IMR-90 (cell line): ENCODE results near the gene MTPN. TPM values are rescaled to one million over a fixed set of nuclear protein-coding genes. Genes with fewer than 3 reads are reported as not detected.

Experiments used
- ATAC-seq: fragments of 200-7000 bp; cut with Tn5 transposase; 2 replicates; pipeline ENCODE4 v1.9.1; 2020; ENCODE audit warnings: low read depth, mild to moderate bottlenecking, moderate library complexity
- BruUV-seq: library from RNA; stranded (reverse); fragments of 400-500 nt; replicated peaks from 2 replicates; lab custom pipeline; 2021; lab: Mats Ljungman, UMichigan
- CTCF ChIA-PET: fragments of 300-600 bp; formaldehyde crosslinking; extraction: SDS; loops from one replicate; lab custom pipeline; 2021; ENCODE audit warnings: antibody characterized with exemption; lab: Yijun Ruan, JAX
- POLR2A ChIA-PET: fragments of 300-600 bp; sonication (Branson Sonifier 250); formaldehyde crosslinking; loops from one replicate; lab custom pipeline; 2022; ENCODE audit warnings: antibody characterized with exemption; ENCODE audit not compliant: unreplicated experiment; lab: Charles Lee
- DNase-seq: peaks from one replicate; pipeline ENCODE4 v3.0.0; 2013
- H2AFZ ChIP-seq: replicated peaks from 2 replicates; pipeline ENCODE3; 2013; ENCODE audit warnings: low read length, mild to moderate bottlenecking; ENCODE audit not compliant: poor library complexity
- H2AK5ac ChIP-seq: 2 replicates; pipeline ENCODE4 v1.6.1; 2013; ENCODE audit warnings: low read depth, low read length, inconsistent platforms
- H2AK9ac ChIP-seq: replicated peaks from 2 replicates; pipeline ENCODE3; 2013; ENCODE audit warnings: mild to moderate bottlenecking, low read depth, low read length, moderate library complexity; ENCODE audit not compliant: poor library complexity
- H2BK120ac ChIP-seq: 2 replicates; pipeline ENCODE4 v1.6.1; 2013; ENCODE audit warnings: low read depth, low read length, inconsistent platforms
- H2BK15ac ChIP-seq: 3 replicates; pipeline ENCODE4 v1.6.1; 2013; ENCODE audit warnings: low read depth, low read length, inconsistent platforms
- H2BK20ac ChIP-seq: 2 replicates; pipeline ENCODE4 v1.6.1; 2013; ENCODE audit warnings: low read depth, mild to moderate bottlenecking, inconsistent platforms, low read length, moderate library complexity
- H2BK5ac ChIP-seq: 2 replicates; pipeline ENCODE4 v1.6.1; 2013; ENCODE audit warnings: mild to moderate bottlenecking, low read depth, low read length, inconsistent platforms; ENCODE audit not compliant: poor library complexity, severe bottlenecking
- H3K14ac ChIP-seq: replicated peaks from 2 replicates; pipeline ENCODE4 v1.6.1; 2013; ENCODE audit warnings: low read depth, low read length, inconsistent platforms
- H3K18ac ChIP-seq: 2 replicates; pipeline ENCODE4 v1.6.1; 2013; ENCODE audit warnings: low read depth, low read length, control low read depth
- H3K23ac ChIP-seq: 2 replicates; pipeline ENCODE4 v1.6.1; 2013; ENCODE audit warnings: low read depth, low read length, inconsistent platforms
- H3K27ac ChIP-seq: 2 replicates; pipeline ENCODE4 v1.5.1; 2013; ENCODE audit warnings: mild to moderate bottlenecking, control low read depth, low read length; ENCODE audit not compliant: insufficient read depth
- H3K27me3 ChIP-seq: 2 replicates; pipeline ENCODE4 v1.6.1; 2013; ENCODE audit warnings: low read length; ENCODE audit not compliant: control insufficient read depth, insufficient read depth
- H3K36me3 ChIP-seq: 2 replicates; pipeline ENCODE4 v1.6.1; 2013; ENCODE audit warnings: low read length, mixed read lengths; ENCODE audit not compliant: control insufficient read depth, insufficient read depth
- H3K4ac ChIP-seq: 2 replicates; pipeline ENCODE4 v1.6.1; 2013; ENCODE audit warnings: low read depth, low read length, inconsistent platforms
- H3K4me1 ChIP-seq: 2 replicates; pipeline ENCODE4 v1.6.1; 2013; ENCODE audit warnings: low read length, mixed read lengths; ENCODE audit not compliant: control insufficient read depth, insufficient read depth
- H3K4me2 ChIP-seq: 2 replicates; pipeline ENCODE4 v1.6.1; 2013; ENCODE audit warnings: low read depth, mild to moderate bottlenecking, control low read depth, low read length, moderate library complexity
- H3K4me3 ChIP-seq: 2 replicates; pipeline ENCODE4 v1.5.1; 2013; ENCODE audit warnings: low read depth, mild to moderate bottlenecking, control low read depth, low read length, moderate library complexity; ENCODE audit not compliant: insufficient read depth
- H3K56ac ChIP-seq: 2 replicates; pipeline ENCODE4 v1.6.1; 2013; ENCODE audit warnings: low read length, inconsistent platforms; ENCODE audit not compliant: insufficient read depth; ENCODE audit errors: extremely low read depth
- H3K79me1 ChIP-seq, 2 experiments: 2 replicates each; pipeline ENCODE4 v1.6.1; 2013; ENCODE audit warnings: low read length in 2 of 2, inconsistent platforms in 1 of 2, low read depth in 1 of 2
- H3K9ac ChIP-seq: 2 replicates; pipeline ENCODE4 v1.6.1; 2013; ENCODE audit warnings: low read depth, low read length, control low read depth
- H3K9me1 ChIP-seq: 2 replicates; pipeline ENCODE4 v1.6.1; 2013; ENCODE audit warnings: low read length, inconsistent platforms; ENCODE audit not compliant: insufficient read depth
- H3K9me3 ChIP-seq: 2 replicates; pipeline ENCODE4 v1.6.1; 2013; ENCODE audit warnings: low read length; ENCODE audit not compliant: control insufficient read depth, insufficient read depth
- H4K20me1 ChIP-seq: 2 replicates; pipeline ENCODE4 v1.6.1; 2013; ENCODE audit warnings: low read length, inconsistent platforms; ENCODE audit not compliant: insufficient read depth
- H4K5ac ChIP-seq: 2 replicates; pipeline ENCODE4 v1.6.1; 2013; ENCODE audit warnings: mild to moderate bottlenecking, low read depth, low read length, control low read depth
- H4K8ac ChIP-seq, 2 experiments: 2 replicates each; pipeline ENCODE4 v1.6.1; 2013; ENCODE audit warnings: low read depth in 2 of 2, low read length in 2 of 2, control low read depth in 1 of 2, inconsistent platforms in 1 of 2
- H4K91ac ChIP-seq: 2 replicates; pipeline ENCODE4 v1.6.1; 2013; ENCODE audit warnings: low read depth, low read length, inconsistent platforms; ENCODE audit not compliant: insufficient read depth
- BHLHE40 ChIP-seq: fragments of 150-350 bp; IDR thresholded peaks from 2 replicates; pipeline ENCODE4 v1.6.1; 2016; ENCODE audit warnings: mild to moderate bottlenecking, low read depth, low read length
- CEBPB ChIP-seq: IDR thresholded peaks from 2 replicates; pipeline ENCODE4 v1.6.1; 2012; ENCODE audit warnings: low read depth, low read length, improper control_type of control experiment
- CHD1 ChIP-seq: IDR thresholded peaks from 2 replicates; pipeline ENCODE4 v1.6.1; 2012; ENCODE audit warnings: low read depth, low read length, improper control_type of control experiment
- CTCF ChIP-seq: conservative IDR thresholded peaks from 2 replicates; pipeline ENCODE4 v1.5.1; 2012; ENCODE audit warnings: mild to moderate bottlenecking, low read depth, low read length, improper control_type of control experiment
- ELK1 ChIP-seq: fragments of 150-350 bp; IDR thresholded peaks from 2 replicates; pipeline ENCODE4 v1.6.1; 2016; ENCODE audit warnings: low read depth, mild to moderate bottlenecking, low read length, moderate library complexity, borderline replicate concordance
- FOS ChIP-seq: fragments of 150-350 bp; IDR thresholded peaks from 2 replicates; pipeline ENCODE4 v1.6.1; 2016; ENCODE audit warnings: low read depth, low read length
- MAFK ChIP-seq: IDR thresholded peaks from 2 replicates; pipeline ENCODE4 v1.6.1; 2012; ENCODE audit warnings: low read depth, low read length, improper control_type of control experiment
- MAZ ChIP-seq: IDR thresholded peaks from 2 replicates; pipeline ENCODE4 v1.6.1; 2012; ENCODE audit warnings: low read depth, mild to moderate bottlenecking, low read length, improper control_type of control experiment, moderate library complexity, borderline replicate concordance
- MXI1 ChIP-seq: IDR thresholded peaks from 2 replicates; pipeline ENCODE4 v1.6.1; 2012; ENCODE audit warnings: low read depth, mild to moderate bottlenecking, low read length, moderate library complexity, borderline replicate concordance
- NFE2L2 ChIP-seq: fragments of 150-350 bp; IDR thresholded peaks from 2 replicates; pipeline ENCODE4 v1.6.1; 2016; ENCODE audit warnings: low read depth, mild to moderate bottlenecking, low read length
- POLR2A ChIP-seq: IDR thresholded peaks from 2 replicates; pipeline ENCODE4 v1.6.1; 2012; ENCODE audit warnings: mild to moderate bottlenecking, low read depth, low read length
- RAD21 ChIP-seq: IDR thresholded peaks from 2 replicates; pipeline ENCODE4 v1.6.1; 2012; ENCODE audit warnings: low read length, improper control_type of control experiment
- RCOR1 ChIP-seq: IDR thresholded peaks from 2 replicates; pipeline ENCODE4 v1.6.1; 2012; ENCODE audit warnings: mild to moderate bottlenecking, low read length, improper control_type of control experiment; ENCODE audit not compliant: insufficient replicate concordance
- RFX5 ChIP-seq: IDR thresholded peaks from 2 replicates; pipeline ENCODE4 v1.8.0; 2012; ENCODE audit warnings: low read depth, mild to moderate bottlenecking, low read length, moderate library complexity
- SMC3 ChIP-seq: fragments of 150-350 bp; IDR thresholded peaks from 2 replicates; pipeline ENCODE4 v1.6.1; 2016; ENCODE audit warnings: low read depth, mild to moderate bottlenecking, antibody characterized with exemption, low read length, moderate library complexity
- WGBS, 2 experiments: methylation state at CpG; one replicate each; pipeline versions ENCODE4 v1.1.5 to v1.1.7; 2013; ENCODE audit warnings: missing lambda C conversion rate in 2 of 2; ENCODE audit not compliant: insufficient read length in 1 of 2; ENCODE audit errors: extremely low coverage in 2 of 2; 5-methylcytosine and 5-hydroxymethylcytosine counted together
- dilution Hi-C: fragments of 300-500 bp; cut with HindIII; formaldehyde crosslinking; loops from one replicate; pipeline ENCODE4 v1.14.3; 2018; ENCODE audit warnings: low sequenced_read_pairs; ENCODE audit not compliant: unreplicated experiment
- in situ Hi-C: fragments of 300-500 bp; cut with MboI; formaldehyde crosslinking; loops from 3 replicates; pipeline ENCODE4 v1.14.3; 2019; ENCODE audit warnings: low sequenced_read_pairs, inconsistent platforms, mixed read lengths
- intact Hi-C: fragments of 100-400 bp; cut with micrococcal nuclease; formaldehyde crosslinking; loops from 2 replicates; pipeline ENCODE4 v1.10.0; 2022
- polyA plus RNA-seq, 3 experiments: library from polyadenylated mRNA; depleted of rRNA; stranded (reverse); fragments of >200 nt; gene quantifications; 2 replicates each; pipeline ENCODE4 v1.2.3, GENCODE V29; 2012; ENCODE audit warnings: low replicate concordance in 1 of 3
- total RNA-seq: library from RNA; depleted of rRNA; stranded (reverse); fragments of >200 nt; gene quantifications from 2 replicates; pipeline ENCODE4 v1.2.3, GENCODE V29; 2012
- TF ChIP-seq, protein P1 (sequence below): fragments of 150-350 bp; IDR thresholded peaks from 2 replicates; pipeline ENCODE4 v1.6.1; 2017; ENCODE audit warnings: mild to moderate bottlenecking, antibody characterized with exemption, low read length, low read depth

Gene MTPN
- total and polyA plus RNA-seq, 2 of the 4 experiments (the other 2 are of a cell fraction): 58.8 to 94.4 TPM

DNA sequence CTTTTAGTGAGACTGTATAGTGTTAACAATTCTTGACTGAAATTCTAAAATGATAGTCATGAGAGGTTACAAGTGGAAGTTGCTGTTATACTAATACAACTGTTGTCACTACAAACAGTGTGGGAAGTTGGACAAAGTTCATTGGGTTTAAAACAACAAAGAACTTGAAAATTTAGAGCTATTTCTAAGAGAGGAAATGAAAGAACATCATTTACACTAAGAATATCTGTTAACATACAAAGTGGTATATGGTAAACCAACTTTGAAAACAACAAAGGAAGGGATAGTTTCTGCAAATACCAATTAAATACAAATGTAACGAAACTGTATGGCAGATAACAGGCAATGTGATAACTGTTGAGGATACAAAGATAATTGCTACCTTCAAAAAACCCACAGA, 11.6 kb downstream of the MTPN start:
- Histone ChIP-seq H4K5ac (no peak overlapping the region), H2BK15ac (no peak overlapping the region), H2BK5ac (no peak overlapping the region), H3K79me1 (peaks cover 15 to 40% of the 10 kb centered on the region in 2 experiments), H3K27ac (no peak overlapping the region), H3K27me3 (no peaks in the 10 kb centered on the region), H3K4me1 (no peaks in the 10 kb centered on the region), H3K23ac (no peak overlapping the region), H3K4ac (no peak overlapping the region), H3K14ac (no peak overlapping the region), H2AK9ac (no peak overlapping the region), H2AK5ac (no peak overlapping the region), H3K56ac (no peak overlapping the region), H4K20me1 (peaks cover 45% of the 10 kb centered on the region), H2BK20ac (no peak overlapping the region), H3K36me3 (0 out of 2 replicates have a peak, but pooled peaks cover 2% of the 10 kb centered on the region), H3K18ac (no peak overlapping the region), H3K9ac (no peak overlapping the region), H2BK120ac (no peak overlapping the region), H3K9me1 (peaks cover 7% of the 10 kb centered on the region), H3K4me2 (no peak overlapping the region), H3K4me3 (no peak overlapping the region), H3K9me3 (no peaks in the 10 kb centered on the region), H4K8ac (no peak overlapping the region), H2AFZ (no peak overlapping the region), H4K91ac (no peak overlapping the region)
- ChIA-PET CTCF (interaction anchor here (0.6 kb wide), 1 partner anchor 104 kb away, joined by 3 read pairs; no protein-coding TSS in a partner anchor), POLR2A (no interaction called here)
- no peak for TF ChIP-seq ELK1
- TF ChIP-seq RAD21: no peak
- TF ChIP-seq BHLHE40: no peak
- no peak for TF ChIP-seq CTCF
- no peak for TF ChIP-seq MAFK
- TF ChIP-seq RFX5: no peak
- no peak for TF ChIP-seq RCOR1
- TF ChIP-seq NFE2L2: no peak
- TF ChIP-seq, protein P1, sequence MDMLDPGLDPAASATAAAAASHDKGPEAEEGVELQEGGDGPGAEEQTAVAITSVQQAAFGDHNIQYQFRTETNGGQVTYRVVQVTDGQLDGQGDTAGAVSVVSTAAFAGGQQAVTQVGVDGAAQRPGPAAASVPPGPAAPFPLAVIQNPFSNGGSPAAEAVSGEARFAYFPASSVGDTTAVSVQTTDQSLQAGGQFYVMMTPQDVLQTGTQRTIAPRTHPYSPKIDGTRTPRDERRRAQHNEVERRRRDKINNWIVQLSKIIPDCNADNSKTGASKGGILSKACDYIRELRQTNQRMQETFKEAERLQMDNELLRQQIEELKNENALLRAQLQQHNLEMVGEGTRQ: no peak
- no peak for TF ChIP-seq CEBPB
- no peak for TF ChIP-seq MAZ
- TF ChIP-seq CHD1: no peak
- no peak for TF ChIP-seq MXI1
- no peak for TF ChIP-seq SMC3
- no peak for TF ChIP-seq POLR2A
- no peak for TF ChIP-seq FOS
- intact Hi-C loops: no loop called here
- BruUV-seq: no TSS peak
- WGBS, 2 experiments: no CpG with 5 or more reads among the region's 1 CpG
- dilution Hi-C loops: no loop called here
- DNase-seq: no peak
- in situ Hi-C loops: no loop called here
- ATAC-seq: no peak
